Measurements from ENCODE around the gene AFTPH.

DNA sequence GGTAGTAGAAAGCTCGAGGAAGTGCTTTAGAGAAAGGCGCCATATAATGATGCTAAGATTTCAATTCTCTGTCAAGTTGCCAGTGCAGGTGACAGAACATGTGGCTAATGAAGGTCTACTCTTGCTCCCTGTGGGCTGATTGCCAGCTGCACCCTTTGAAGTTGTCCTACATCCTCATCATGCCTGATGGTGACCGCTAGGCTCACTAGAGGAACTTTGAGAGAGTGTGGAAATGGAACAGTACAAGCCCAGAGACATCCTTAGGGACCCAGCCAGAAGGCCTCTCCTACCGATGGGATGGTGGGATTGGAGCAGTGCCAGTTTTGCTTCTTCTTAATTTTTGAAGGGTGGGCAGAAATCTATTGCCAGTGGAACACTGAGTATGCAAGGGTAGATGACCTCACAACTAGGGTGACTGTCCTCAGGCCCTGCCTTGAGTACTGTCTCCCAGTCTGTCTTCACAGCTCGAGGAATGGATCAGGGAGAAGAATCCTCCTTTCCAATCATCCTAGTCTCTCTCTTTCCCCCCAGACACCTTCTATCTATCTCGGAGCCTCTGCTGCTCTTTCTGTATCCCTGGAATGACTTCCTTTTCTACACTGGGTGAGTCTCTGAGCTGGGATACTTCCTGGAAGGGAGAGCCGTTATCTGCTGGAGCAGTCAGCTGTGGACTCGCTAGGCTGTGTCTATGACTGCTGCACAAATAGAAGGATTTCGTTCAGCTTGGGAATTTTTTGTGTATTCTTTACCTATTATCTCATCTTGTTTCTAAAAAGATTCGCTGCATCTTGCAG lies 36.7 kb upstream of the AFTPH start:
- TF ChIP-seq NR2C2 (CRISPR knock-in tag; IDR thresholded peaks at IDR 0.05): no peak
- TF ChIP-seq, protein P1, sequence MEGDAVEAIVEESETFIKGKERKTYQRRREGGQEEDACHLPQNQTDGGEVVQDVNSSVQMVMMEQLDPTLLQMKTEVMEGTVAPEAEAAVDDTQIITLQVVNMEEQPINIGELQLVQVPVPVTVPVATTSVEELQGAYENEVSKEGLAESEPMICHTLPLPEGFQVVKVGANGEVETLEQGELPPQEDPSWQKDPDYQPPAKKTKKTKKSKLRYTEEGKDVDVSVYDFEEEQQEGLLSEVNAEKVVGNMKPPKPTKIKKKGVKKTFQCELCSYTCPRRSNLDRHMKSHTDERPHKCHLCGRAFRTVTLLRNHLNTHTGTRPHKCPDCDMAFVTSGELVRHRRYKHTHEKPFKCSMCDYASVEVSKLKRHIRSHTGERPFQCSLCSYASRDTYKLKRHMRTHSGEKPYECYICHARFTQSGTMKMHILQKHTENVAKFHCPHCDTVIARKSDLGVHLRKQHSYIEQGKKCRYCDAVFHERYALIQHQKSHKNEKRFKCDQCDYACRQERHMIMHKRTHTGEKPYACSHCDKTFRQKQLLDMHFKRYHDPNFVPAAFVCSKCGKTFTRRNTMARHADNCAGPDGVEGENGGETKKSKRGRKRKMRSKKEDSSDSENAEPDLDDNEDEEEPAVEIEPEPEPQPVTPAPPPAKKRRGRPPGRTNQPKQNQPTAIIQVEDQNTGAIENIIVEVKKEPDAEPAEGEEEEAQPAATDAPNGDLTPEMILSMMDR (IDR thresholded peaks at IDR 0.05): no peak
- no peak for TF ChIP-seq NFYB (CRISPR knock-in tag; conservative IDR thresholded peaks at IDR 0.05; ENCODE audit: low read depth)
- TF ChIP-seq, protein P2, sequence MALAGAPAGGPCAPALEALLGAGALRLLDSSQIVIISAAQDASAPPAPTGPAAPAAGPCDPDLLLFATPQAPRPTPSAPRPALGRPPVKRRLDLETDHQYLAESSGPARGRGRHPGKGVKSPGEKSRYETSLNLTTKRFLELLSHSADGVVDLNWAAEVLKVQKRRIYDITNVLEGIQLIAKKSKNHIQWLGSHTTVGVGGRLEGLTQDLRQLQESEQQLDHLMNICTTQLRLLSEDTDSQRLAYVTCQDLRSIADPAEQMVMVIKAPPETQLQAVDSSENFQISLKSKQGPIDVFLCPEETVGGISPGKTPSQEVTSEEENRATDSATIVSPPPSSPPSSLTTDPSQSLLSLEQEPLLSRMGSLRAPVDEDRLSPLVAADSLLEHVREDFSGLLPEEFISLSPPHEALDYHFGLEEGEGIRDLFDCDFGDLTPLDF (CRISPR knock-in tag; IDR thresholded peaks at IDR 0.05): no peak
- no peak for TF ChIP-seq ZNF317 (CRISPR knock-in tag; IDR thresholded peaks at IDR 0.05; ENCODE audit: borderline replicate concordance, low read depth)
- TF ChIP-seq ESRRA (CRISPR knock-in tag; IDR thresholded peaks at IDR 0.05; ENCODE audit: borderline replicate concordance): no peak
- TF ChIP-seq, protein P3, sequence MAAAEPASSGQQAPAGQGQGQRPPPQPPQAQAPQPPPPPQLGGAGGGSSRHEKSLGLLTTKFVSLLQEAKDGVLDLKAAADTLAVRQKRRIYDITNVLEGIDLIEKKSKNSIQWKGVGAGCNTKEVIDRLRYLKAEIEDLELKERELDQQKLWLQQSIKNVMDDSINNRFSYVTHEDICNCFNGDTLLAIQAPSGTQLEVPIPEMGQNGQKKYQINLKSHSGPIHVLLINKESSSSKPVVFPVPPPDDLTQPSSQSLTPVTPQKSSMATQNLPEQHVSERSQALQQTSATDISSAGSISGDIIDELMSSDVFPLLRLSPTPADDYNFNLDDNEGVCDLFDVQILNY (CRISPR knock-in tag; IDR thresholded peaks at IDR 0.05): no peak
- TF ChIP-seq, protein P4, sequence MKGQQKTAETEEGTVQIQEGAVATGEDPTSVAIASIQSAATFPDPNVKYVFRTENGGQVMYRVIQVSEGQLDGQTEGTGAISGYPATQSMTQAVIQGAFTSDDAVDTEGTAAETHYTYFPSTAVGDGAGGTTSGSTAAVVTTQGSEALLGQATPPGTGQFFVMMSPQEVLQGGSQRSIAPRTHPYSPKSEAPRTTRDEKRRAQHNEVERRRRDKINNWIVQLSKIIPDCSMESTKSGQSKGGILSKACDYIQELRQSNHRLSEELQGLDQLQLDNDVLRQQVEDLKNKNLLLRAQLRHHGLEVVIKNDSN (CRISPR knock-in tag; IDR thresholded peaks at IDR 0.05): no peak
